HG03159 (cell line): Measurements from ENCODE around the gene ZBTB8A.

Experiments used
- ATAC-seq: cut with Tn5 transposase; IDR thresholded peaks from one replicate; pipeline ENCODE4 v1.9.1; 2021; ENCODE audit warnings: mild to moderate bottlenecking, moderate library complexity; ENCODE audit not compliant: unreplicated experiment

Gene ZBTB8A

GRCh38 chr1:32651461-32652073 lies 112.3 kb downstream of the ZBTB8A start:
- ATAC-seq: no peak

DNA sequence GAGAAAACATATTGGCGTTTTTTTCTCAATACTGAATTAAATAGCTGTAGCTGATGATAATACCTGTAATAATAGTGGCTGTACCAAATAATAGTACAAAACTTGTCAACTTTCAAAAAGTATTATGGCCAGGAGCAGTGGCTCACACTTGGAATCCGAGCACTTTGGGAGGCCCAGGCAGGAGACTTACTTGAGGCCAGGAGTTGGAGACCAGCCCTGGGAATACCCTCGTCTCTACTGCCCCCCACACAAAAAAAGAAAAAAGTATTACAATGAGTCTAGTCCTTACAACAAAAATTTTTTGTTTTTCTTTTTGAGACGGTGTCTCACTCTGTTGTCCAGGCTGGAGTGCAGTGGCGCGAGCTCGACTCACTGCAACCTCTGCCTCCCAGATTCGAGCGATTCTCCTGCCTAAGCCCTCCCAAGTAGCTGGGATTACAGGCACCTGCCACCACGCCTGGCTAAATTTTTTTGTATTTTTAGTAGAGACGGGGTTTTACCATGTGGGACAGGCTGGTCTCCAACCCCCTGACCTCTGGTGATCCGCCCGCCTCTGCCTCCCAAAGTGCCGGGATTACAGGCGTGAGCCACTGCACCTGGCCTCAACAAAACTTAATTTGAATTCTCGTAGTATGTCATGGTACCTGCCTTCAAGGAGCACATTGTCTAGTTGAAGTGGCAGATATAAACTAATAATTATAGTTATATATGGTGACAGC lies 113.2 kb downstream of the ZBTB8A start:
- no peak for ATAC-seq
